Large intestine (tissue), 3 donors: Measurements from ENCODE around the gene EYS. TPM values are rescaled to one million over a fixed set of nuclear protein-coding genes. Genes with fewer than 3 reads are reported as not detected.

ENCODE experiments used
- DNase-seq, 2 donors: peaks; one replicate each; pipeline versions ENCODE4 v3.0.0 to v3.0.0-alpha.2; 2013
- H3K27ac ChIP-seq: one replicate; pipeline ENCODE4 v1.5.1; 2013; ENCODE audit warnings: low read length
- H3K27me3 ChIP-seq: 2 replicates; pipeline ENCODE4 v1.6.1; 2013; ENCODE audit warnings: low read length; ENCODE audit not compliant: control insufficient read depth, insufficient read depth
- H3K36me3 ChIP-seq: 2 replicates; pipeline ENCODE4 v1.6.1; 2013; ENCODE audit warnings: low read length; ENCODE audit not compliant: control insufficient read depth, insufficient read depth
- H3K4me1 ChIP-seq: one replicate; pipeline ENCODE4 v1.6.1; 2013; ENCODE audit warnings: low read length; ENCODE audit not compliant: control insufficient read depth, insufficient read depth
- H3K4me3 ChIP-seq: one replicate; pipeline ENCODE4 v1.5.1; 2013; ENCODE audit warnings: low read length
- H3K9me3 ChIP-seq: one replicate; pipeline ENCODE4 v1.6.1; 2013; ENCODE audit warnings: mild to moderate bottlenecking, low read depth, low read length, moderate library complexity; ENCODE audit not compliant: control insufficient read depth
- WGBS: methylation state at CpG from one replicate; pipeline ENCODE4 v1.1.5; 2013; ENCODE audit warnings: low lambda C conversion rate; ENCODE audit not compliant: insufficient coverage; 5-methylcytosine and 5-hydroxymethylcytosine counted together
- polyA plus RNA-seq: library from polyadenylated mRNA; unstranded; fragments of 120-200 nt; gene quantifications from one replicate; pipeline ENCODE4 v1.2.1, GENCODE V29; 2013

EYS gene
- polyA plus RNA-seq, 1 donor = 0.76 TPM

- no peak for DNase-seq
- H3K36me3 ChIP-seq = no peaks in the 10 kb centered on the region
- no CpG with 5 or more reads among the region's 5 CpGs for WGBS
Measured at GRCh38 chr6:65259982-65260381, 447.0 kb downstream of the EYS start.

GRCh38 chr6:65259059-65259458, 448.0 kb downstream of the EYS start:
- no peaks in the 10 kb centered on the region for H3K27me3 ChIP-seq
- no peaks in the 10 kb centered on the region for H3K36me3 ChIP-seq
- no peaks in the 10 kb centered on the region for H3K4me1 ChIP-seq
- no peak for DNase-seq
- no peak overlapping the region for H3K27ac ChIP-seq
- H3K4me3 ChIP-seq = no peak overlapping the region
- H3K9me3 ChIP-seq = no peaks in the 10 kb centered on the region
- WGBS = no CpG with 5 or more reads among the region's 1 CpG

More at GRCh38 chr6:65259982-65260381, 447.0 kb downstream of the EYS start:
- Histone ChIP-seq H3K27me3 (no peaks in the 10 kb centered on the region), H3K27ac (no peak overlapping the region), H3K9me3 (no peaks in the 10 kb centered on the region), H3K4me3 (no peak overlapping the region), H3K4me1 (no peaks in the 10 kb centered on the region)

- H3K27ac ChIP-seq = no peak overlapping the region
- WGBS = no CpG with 5 or more reads among the region's 1 CpG
- no peaks in the 10 kb centered on the region for H3K36me3 ChIP-seq
- no peaks in the 10 kb centered on the region for H3K4me1 ChIP-seq
- no peaks in the 10 kb centered on the region for H3K27me3 ChIP-seq
- H3K4me3 ChIP-seq = no peak overlapping the region
- H3K9me3 ChIP-seq = no peaks in the 10 kb centered on the region
- DNase-seq = no peak
Measured at GRCh38 chr6:65253041-65253440, 454.0 kb downstream of the EYS start.

- H3K27me3 ChIP-seq = no peaks in the 10 kb centered on the region
- H3K4me3 ChIP-seq = no peak overlapping the region
- H3K9me3 ChIP-seq = no peaks in the 10 kb centered on the region
- DNase-seq = no peak
- no peaks in the 10 kb centered on the region for H3K36me3 ChIP-seq
- H3K4me1 ChIP-seq = no peaks in the 10 kb centered on the region
- H3K27ac ChIP-seq = no peak overlapping the region
Measured at GRCh38 chr6:65248101-65248610, 458.9 kb downstream of the EYS start.

- H3K27me3 ChIP-seq = no peaks in the 10 kb centered on the region
- no peak overlapping the region for H3K4me3 ChIP-seq
- no peaks in the 10 kb centered on the region for H3K36me3 ChIP-seq
- no peaks in the 10 kb centered on the region for H3K9me3 ChIP-seq
- DNase-seq = no peak
- no peak overlapping the region for H3K27ac ChIP-seq
- no peaks in the 10 kb centered on the region for H3K4me1 ChIP-seq
- WGBS = 67% methylated on average over 1 of the region's 1 CpG
Measured at GRCh38 chr6:65231616-65232015, 475.4 kb downstream of the EYS start.

GRCh38 chr6:65229825-65230224, 477.2 kb downstream of the EYS start:
- no peaks in the 10 kb centered on the region for H3K4me1 ChIP-seq
- H3K9me3 ChIP-seq = no peaks in the 10 kb centered on the region
- no peak overlapping the region for H3K27ac ChIP-seq
- H3K27me3 ChIP-seq = no peaks in the 10 kb centered on the region
- no peak for DNase-seq
- H3K4me3 ChIP-seq = no peak overlapping the region
- WGBS = 70% methylated on average over 1 of the region's 1 CpG
- H3K36me3 ChIP-seq = no peaks in the 10 kb centered on the region

DNA sequence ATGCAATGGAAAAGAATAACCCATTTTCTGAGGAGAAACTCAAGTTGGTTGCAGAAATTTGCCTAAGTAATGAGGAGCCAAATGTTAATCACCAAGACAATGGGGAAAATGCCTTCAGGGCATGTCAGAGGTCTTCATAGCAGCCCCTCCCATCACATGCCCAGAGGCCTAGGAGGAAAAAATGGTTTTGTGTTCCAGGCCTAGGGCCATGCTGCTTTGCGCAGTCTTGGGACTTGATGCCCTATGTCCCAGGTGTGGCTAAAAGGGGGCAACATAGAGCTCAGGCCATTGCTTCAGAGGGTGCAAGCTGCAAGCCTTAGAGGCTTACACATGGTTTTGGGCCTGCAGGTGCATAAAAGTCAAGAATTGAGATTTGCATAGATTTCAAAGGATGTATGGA, 485.9 kb downstream of the EYS start:
- H3K4me3 ChIP-seq = no peak overlapping the region
- no peak for DNase-seq
- no peaks in the 10 kb centered on the region for H3K27me3 ChIP-seq
- no peaks in the 10 kb centered on the region for H3K36me3 ChIP-seq
- WGBS = no CpG with 5 or more reads among the region's 1 CpG
- no peaks in the 10 kb centered on the region for H3K9me3 ChIP-seq
- H3K27ac ChIP-seq = no peak overlapping the region
- H3K4me1 ChIP-seq = no peaks in the 10 kb centered on the region

DNA sequence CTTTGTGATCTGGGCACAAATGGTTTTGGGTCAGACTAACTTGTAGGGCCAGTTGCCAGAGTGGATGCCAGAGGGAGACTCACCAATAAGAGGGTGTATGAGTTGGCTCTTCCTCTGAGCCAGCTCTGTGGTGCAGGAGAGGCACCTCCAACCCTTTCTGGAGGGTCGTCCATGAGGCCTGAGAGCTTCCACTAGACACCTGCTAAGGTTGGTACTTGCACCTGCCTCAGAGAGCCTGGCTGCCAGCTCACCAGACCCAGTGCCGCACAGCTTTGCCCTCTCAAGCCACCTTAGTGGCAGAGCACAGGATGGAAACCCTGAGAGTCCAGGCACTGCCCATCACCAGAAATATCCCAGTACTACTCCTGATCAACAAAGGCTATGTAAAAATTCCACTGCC, 504.3 kb downstream of the EYS start:
- DNase-seq = no peak
- Histone ChIP-seq H3K36me3 (no peaks in the 10 kb centered on the region), H3K4me1 (no peaks in the 10 kb centered on the region), H3K27ac (no peak overlapping the region), H3K27me3 (no peaks in the 10 kb centered on the region), H3K9me3 (no peaks in the 10 kb centered on the region), H3K4me3 (no peak overlapping the region)
- no CpG with 5 or more reads among the region's 2 CpGs for WGBS

GRCh38 chr6:65199683-65200082, 507.3 kb downstream of the EYS start:
- no peak for DNase-seq
- Histone ChIP-seq H3K27me3 (no peaks in the 10 kb centered on the region), H3K27ac (no peak overlapping the region), H3K36me3 (no peaks in the 10 kb centered on the region), H3K9me3 (no peaks in the 10 kb centered on the region), H3K4me1 (no peaks in the 10 kb centered on the region), H3K4me3 (no peak overlapping the region)
- WGBS = 74% methylated on average over 2 of the region's 3 CpGs

- DNase-seq = no peak
- no peak overlapping the region for H3K27ac ChIP-seq
- no CpG with 5 or more reads among the region's 3 CpGs for WGBS
- no peak overlapping the region for H3K4me3 ChIP-seq
- H3K9me3 ChIP-seq = no peaks in the 10 kb centered on the region
- no peaks in the 10 kb centered on the region for H3K4me1 ChIP-seq
- no peaks in the 10 kb centered on the region for H3K36me3 ChIP-seq
- H3K27me3 ChIP-seq = no peaks in the 10 kb centered on the region
Measured at GRCh38 chr6:65199121-65199520, 507.9 kb downstream of the EYS start.

GRCh38 chr6:65191471-65191870, 515.6 kb downstream of the EYS start:
- H3K27ac ChIP-seq = no peak overlapping the region
- no peaks in the 10 kb centered on the region for H3K9me3 ChIP-seq
- no peak overlapping the region for H3K4me3 ChIP-seq
- H3K36me3 ChIP-seq = no peaks in the 10 kb centered on the region
- no CpG with 5 or more reads among the region's 2 CpGs for WGBS
- no peaks in the 10 kb centered on the region for H3K27me3 ChIP-seq
- DNase-seq = no peak
- H3K4me1 ChIP-seq = no peaks in the 10 kb centered on the region
